Measurements from ENCODE around the gene UBASH3B.

- TF ChIP-seq, protein P1, sequence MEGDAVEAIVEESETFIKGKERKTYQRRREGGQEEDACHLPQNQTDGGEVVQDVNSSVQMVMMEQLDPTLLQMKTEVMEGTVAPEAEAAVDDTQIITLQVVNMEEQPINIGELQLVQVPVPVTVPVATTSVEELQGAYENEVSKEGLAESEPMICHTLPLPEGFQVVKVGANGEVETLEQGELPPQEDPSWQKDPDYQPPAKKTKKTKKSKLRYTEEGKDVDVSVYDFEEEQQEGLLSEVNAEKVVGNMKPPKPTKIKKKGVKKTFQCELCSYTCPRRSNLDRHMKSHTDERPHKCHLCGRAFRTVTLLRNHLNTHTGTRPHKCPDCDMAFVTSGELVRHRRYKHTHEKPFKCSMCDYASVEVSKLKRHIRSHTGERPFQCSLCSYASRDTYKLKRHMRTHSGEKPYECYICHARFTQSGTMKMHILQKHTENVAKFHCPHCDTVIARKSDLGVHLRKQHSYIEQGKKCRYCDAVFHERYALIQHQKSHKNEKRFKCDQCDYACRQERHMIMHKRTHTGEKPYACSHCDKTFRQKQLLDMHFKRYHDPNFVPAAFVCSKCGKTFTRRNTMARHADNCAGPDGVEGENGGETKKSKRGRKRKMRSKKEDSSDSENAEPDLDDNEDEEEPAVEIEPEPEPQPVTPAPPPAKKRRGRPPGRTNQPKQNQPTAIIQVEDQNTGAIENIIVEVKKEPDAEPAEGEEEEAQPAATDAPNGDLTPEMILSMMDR (IDR thresholded peaks at IDR 0.05): no peak
- TF ChIP-seq POLR2A (IDR thresholded peaks at IDR 0.05): no peak
These were observed 68.1 kb downstream of the UBASH3B start for GRCh38 chr11:122723576-122723975.
